RPMI7951 (cell line): Measurements from ENCODE around the gene KATNBL1. TPM values are rescaled to one million over a fixed set of nuclear protein-coding genes. Genes with fewer than 3 reads are reported as not detected.
"Not testable (repeated sequence)": the region's sequence is repeated elsewhere in the genome, so short reads cannot be mapped to it uniquely, and the experiment has no call there.

Experiments
- DNase-seq: peaks from one replicate; pipeline ENCODE4 v3.0.0-alpha.2; 2012; ENCODE audit warnings: low read depth
- total RNA-seq: library from RNA; depleted of rRNA; stranded (reverse); fragments of >200 nt; shearing (Covaris generic); gene quantifications from 2 replicates; pipeline ENCODE4 v1.2.3, GENCODE V29; 2014

Gene KATNBL1
- total RNA-seq, 1 experiment from 2014 or later = 57.8 TPM

DNA sequence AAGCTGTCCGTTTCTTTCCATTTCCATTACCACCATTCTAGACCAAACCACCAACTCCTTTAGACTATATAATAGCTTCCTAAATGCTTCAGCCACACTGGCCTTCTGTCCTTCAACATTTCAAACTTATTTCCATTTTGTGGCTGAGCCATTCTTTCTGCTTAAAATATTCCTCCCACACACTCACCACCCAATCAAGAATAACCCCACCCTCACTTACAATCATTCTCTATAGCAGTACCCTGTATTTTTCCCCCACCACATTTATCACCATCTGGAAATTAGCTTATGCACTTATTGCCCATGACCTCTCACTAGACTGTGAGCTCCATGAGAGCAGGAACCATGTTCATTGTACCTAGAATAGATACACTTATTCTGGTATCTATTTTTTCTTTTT is 6.6 kb downstream of the KATNBL1 start:
- no peak for DNase-seq

DNA sequence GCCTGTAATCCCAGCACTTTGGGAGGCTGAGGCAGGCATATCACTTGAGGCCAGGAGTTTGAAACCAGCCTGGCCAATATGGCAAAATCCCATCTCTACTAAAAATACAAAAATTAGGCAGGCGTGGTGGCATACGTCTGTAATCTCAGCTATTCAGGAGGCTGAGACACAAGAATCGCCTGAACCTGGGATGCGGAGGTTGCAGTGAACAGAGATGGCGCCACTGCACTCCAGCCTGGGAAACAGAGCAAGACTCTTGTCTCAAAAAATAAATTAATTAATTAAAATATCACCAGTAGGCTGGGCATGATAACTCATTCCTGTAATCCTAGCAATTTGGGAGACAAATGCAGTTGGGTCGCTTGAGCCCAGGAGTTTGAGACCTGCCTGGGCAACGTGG is 16.6 kb downstream of the KATNBL1 start:
- DNase-seq = not testable (repeated sequence)

DNA sequence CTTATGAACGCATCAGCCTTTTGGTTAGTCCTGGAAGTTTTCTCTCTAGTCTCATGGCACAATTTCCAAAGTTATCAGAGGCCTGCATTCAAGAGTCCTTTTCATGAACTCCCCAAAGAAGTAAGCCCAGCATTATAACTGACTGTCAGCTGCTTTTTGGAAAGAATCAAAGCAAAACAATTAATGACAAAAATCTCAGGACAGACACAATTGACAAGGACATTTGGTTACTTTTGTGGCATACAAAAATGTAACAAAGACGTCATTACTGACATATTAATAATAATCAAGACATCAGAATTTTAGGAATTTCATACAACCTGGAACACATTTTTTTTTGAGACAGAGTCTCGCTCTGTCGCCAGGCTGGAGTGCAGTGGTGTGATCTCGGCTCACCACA is 21.2 kb downstream of the KATNBL1 start:
- DNase-seq = no peak

DNA sequence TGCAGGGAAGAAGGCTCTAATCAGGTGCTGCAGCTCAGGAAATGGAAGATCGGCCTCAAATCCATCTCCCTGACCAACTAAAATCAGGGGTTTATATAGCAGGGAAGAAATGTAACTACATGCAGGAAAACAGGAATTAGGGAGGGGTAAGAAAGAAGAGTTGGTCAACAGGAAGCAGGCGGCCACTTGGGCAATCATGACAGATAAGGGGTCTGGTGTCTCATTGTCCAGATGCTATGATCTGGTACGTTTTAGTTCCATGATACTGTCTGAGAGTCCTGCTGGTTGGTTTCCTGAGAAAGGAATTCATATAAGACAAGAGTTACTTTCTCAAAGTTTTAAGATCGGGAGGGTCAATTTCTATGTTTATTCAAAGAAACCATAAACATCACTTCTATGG is 24.2 kb downstream of the KATNBL1 start:
- DNase-seq = no peak

GRCh38 chr15:34182942-34183341 is 27.0 kb downstream of the KATNBL1 start:
- DNase-seq = no peak

GRCh38 chr15:34179234-34179633 is 30.7 kb downstream of the KATNBL1 start:
- no peak for DNase-seq

DNA sequence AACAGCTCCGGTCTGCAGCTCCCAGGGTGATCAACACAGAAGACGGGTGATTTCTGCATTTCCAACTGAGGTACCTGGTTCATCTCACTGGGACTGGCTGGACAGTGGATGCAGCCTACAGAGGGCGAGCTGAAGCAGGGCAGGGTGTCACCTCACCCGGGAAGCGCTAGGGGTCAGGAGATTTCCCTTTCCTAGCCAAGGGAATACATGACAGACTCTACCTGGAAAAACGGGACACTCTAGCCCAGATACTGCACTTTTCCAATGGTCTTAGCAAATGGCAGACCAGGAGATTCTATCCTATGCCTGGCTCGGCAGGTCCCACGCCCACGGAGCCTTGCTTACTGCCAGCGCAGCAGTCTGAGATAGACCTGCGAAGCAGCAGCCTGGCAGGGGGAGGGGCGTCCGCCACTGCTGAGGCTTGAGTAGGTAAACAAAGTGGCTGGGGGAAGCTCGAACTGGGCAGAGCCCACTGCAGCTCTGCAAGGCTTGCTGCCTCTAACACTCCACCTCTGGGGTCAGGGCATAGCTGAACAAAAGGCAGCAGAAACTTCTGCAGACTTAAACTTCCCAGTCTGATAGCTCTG is 43.8 kb downstream of the KATNBL1 start:
- not testable (repeated sequence) for DNase-seq

- no peak for DNase-seq
Observed at GRCh38 chr15:34161329-34161963, 48.5 kb downstream of the KATNBL1 start.

DNA sequence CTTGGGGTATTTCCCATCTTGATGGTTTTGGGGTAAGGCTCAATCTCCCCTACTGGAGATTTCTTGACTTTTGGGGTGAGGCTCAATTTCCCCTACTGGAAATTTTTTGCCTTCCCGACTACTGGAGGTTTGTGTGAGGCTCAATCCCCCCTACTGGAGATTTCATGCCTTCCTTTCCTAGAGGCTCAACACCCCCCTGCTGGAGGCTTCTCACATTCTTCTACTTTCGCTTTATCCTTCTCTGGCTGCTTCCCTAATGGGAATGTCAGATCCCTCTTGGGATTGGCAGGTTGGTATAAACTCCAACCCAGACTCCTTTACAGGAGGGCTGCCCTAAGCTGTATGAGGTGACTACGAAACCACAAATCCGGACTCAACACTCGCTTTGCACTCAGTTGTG is 49.2 kb downstream of the KATNBL1 start:
- no peak for DNase-seq

- DNase-seq = no peak
Observed at GRCh38 chr15:34158355-34158754, 51.5 kb downstream of the KATNBL1 start.

DNA sequence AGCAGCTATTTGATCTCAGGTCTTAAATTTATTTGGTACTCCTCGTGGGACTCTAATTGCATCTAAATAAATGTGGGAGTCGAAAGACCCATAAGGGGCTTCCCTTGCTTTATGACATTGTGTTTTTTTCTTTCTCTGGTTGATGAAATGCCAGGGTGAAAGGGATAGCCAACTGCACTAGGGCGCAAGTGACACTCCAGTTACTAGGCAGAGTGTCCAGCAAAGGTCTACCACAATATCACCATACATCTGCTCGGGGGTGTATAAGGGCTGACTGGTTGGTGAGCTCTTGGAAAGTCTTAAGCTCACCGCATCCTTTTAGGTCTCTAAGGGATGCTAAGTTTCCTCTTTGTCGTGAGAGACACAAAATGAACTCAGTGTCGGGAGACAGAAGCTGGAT is 54.0 kb downstream of the KATNBL1 start:
- DNase-seq = no peak

- peak; percentile 28 for DNase-seq
Observed at GRCh38 chr15:34154725-34155204, 55.1 kb downstream of the KATNBL1 start.

- DNase-seq = no peak
Observed at GRCh38 chr15:34147371-34148140, 62.3 kb downstream of the KATNBL1 start.

DNA sequence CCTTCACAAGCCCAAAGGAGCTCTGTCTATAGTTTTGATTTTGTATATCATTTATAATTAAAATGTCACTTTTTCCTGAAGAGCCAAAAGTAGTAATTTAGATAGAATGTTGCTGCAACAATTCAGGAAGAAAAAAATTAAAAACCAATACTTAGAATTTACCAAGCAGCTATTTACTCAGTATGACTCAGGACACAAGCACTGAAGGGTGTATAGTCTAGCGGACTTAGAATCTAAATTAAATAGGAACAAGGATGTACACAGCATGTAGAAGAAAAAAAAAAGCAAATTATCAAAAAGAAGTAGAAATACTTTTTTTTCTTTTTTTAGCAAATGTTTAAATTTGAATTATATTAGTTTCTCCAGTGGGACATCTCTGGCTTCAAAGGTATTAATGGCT is 76.4 kb downstream of the KATNBL1 start:
- DNase-seq = no peak

DNA sequence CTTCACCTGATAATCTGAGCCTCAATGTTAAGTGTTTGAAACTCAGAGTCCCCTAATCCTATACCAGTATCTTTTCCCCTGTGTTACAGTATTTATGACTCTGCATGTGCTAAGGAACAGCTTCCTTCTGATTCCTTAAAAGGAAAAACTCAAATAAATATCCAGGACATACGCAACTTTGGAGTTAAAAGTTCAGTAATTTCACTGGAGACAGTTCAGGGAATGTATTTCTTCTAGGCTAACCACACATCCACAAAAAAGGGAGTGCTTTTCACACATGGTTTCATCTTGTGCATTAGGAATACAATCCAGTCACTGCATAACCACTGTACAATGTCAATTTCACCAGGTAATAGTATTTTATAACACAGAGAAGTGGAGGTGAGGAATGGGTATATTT is 77.0 kb downstream of the KATNBL1 start:
- no peak for DNase-seq

DNA sequence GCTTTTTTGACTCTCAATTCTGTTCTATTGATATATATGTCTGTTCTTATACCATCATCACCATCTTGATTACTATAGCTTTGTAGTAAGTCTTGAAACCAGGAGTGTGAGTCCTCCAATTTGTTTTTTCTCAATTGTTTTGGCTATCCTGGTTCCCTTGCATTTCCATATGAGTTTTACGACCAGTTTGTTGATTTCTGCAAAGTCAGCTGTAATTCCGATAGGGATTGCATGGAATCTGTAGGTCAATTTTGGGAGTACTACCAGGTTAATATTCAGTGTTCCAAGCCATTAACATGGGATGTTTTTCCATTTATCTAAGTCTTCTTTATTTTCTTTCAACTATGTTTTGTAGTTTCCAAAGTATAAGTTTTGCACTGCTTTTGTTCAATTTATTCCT is 81.0 kb downstream of the KATNBL1 start:
- no peak for DNase-seq

DNA sequence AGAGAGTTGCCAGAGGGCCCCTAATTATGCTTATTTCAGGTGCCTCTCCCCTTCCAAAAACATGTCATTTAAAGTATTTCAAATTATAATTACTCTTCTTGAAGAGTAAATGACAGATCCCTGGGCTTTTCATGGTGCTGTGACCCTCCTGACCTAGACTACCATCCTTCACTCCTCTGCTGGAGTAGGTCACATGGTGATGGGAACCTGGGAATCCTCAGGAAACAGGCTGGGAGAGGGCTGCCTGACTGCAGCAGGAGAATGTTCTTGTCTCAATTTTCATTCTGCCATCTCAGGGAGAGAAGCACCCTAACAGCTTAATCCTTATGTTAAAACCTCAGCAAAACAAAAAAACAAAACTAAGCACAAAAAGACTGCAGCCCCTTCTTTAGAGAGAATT is 83.4 kb downstream of the KATNBL1 start:
- no peak for DNase-seq

GRCh38 chr15:34125945-34126344 is 84.0 kb downstream of the KATNBL1 start:
- DNase-seq = no peak

DNA sequence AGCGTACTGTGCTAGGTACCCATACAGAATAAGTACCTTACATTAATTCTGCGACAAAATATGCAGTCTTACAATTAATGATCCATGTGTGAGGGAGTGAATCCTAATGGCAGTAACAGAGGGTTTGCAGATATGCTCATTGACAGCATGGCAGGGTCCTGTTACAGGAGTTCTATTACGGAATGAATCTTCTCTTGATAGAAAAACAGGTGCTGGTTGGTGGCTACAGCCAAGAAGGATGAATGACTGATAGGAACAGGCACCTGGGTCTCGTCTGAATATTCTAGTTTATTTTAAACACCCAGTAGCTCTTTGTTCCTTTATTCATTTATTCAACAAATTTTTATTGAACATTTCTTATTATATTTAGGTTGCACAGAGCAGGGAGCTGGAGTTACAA is 85.2 kb downstream of the KATNBL1 start:
- no peak for DNase-seq

DNA sequence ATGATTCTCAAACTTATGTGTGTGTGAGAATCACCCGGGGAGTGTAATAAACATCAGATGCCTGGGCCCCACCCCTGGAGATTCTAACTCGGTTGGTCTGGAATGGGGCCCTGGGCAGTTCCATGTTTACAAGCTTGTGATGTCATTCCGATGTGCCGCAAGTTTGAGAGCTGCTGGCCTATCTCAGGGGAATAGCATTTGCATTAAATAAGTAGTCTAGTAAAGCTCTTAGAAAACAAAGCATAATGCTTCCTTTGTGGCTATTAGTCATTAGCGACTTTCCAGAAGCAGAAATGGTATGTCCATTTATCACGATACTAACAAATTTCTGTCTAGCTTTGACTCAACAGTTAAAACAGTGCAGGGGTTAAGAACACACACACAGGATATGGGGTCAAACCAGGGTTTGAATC is 87.1 kb downstream of the KATNBL1 start:
- peak; percentile 85 for DNase-seq

DNA sequence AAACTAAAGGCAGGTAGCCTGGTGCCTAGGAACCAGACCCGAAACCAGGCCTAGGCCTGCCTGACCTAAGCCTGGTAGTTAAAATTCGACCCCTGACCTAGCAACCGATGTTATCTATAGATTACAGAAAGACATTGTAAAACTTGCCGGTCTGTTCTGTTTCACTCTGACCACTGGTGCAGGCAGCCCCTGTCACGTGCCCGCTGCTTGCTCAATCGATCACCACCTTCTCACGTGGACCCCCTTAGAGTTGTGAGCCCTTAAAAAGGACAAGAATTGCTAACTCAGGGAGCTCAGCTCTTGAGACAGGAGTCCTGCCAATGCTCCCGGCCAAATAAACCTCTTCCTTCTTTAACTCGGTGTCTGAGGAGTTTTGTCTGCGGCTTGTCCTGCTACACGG is 88.1 kb downstream of the KATNBL1 start:
- not testable (repeated sequence) for DNase-seq

- DNase-seq = not testable (repeated sequence)
Observed at GRCh38 chr15:34120420-34120819, 89.5 kb downstream of the KATNBL1 start.

GRCh38 chr15:34119291-34119690 is 90.6 kb downstream of the KATNBL1 start:
- peak; percentile 64 for DNase-seq
